ENCODE data around the gene DENND6B.

The DENND6B gene

DNA sequence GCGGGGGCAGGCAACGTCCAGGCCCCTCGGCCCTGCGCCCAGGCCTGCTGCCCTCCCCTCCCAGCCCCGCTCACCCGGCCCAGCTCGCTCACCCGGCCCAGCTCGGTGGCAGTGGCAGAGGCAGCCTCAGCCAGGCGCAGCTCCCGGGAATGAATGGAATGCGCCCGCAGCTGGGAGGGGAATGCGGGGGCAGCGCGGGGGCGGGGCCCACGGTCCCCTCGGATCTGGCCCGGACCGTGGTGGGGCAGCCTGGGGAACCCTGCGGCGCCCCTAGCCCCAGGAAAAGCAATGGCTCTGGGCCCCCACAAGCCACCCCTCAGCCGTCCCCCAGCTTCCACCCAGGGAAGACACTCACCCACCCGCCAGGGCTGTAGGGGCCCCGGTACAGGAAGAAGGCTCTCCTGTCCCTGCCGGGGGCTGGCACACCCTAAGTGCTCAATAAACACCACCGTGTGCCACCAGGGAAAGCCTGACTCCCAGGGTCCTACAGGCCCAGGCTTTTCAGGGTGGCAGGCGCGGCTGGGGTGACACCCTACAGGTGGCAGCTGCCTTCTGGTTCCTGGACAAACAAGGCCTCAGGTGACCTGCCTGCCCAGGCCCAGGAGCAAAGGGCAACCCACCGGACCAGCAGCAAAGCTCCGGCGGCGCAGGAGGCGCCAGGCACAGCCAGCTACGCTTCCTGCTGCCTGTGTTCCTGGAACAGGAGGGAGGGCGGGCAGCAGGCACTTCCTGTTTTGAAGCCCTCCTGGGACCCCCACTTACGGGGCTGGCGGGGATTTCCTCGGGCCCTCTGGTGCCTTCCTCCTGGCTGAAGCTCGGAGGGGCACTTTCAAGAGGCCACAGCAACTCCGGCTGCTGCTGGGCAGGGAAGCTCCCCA lies 33.1 kb downstream of the DENND6B start:
- WGBS (ENCODE audit: insufficient coverage, insufficient read length) = no CpG with 5 or more reads among the region's 42 CpGs
- no peak overlapping the region for H3K27ac ChIP-seq (ENCODE audit: low read length)
- peaks cover 10% of the 10 kb centered on the region for H3K4me1 ChIP-seq (ENCODE audit: control insufficient read depth, insufficient read depth, low read length)
- no peak for DNase-seq (ENCODE audit: low read depth, low spot score)
- no peak overlapping the region for H3K4me3 ChIP-seq (ENCODE audit: low read length)
- H3K27me3 ChIP-seq (ENCODE audit: control insufficient read depth, insufficient read depth, low read length) = no peaks in the 10 kb centered on the region
- peaks cover 13% of the 10 kb centered on the region for H3K36me3 ChIP-seq (ENCODE audit: control insufficient read depth, insufficient read depth, low read length)
- no peaks in the 10 kb centered on the region for H3K9me3 ChIP-seq (ENCODE audit: control insufficient read depth, insufficient read depth, low read length)

GRCh38 chr22:50292643-50293440 lies 34.0 kb downstream of the DENND6B start:
- Histone ChIP-seq H3K4me1 (ENCODE audit: control insufficient read depth, insufficient read depth, low read length) (peaks cover 10% of the 10 kb centered on the region), H3K27ac (ENCODE audit: low read length) (no peak overlapping the region), H3K36me3 (ENCODE audit: control insufficient read depth, insufficient read depth, low read length) (peaks cover 16% of the 10 kb centered on the region), H3K9me3 (ENCODE audit: control insufficient read depth, insufficient read depth, low read length) (no peaks in the 10 kb centered on the region), H3K27me3 (ENCODE audit: control insufficient read depth, insufficient read depth, low read length) (no peaks in the 10 kb centered on the region), H3K4me3 (ENCODE audit: low read length) (no peak overlapping the region)
- no CpG with 5 or more reads among the region's 29 CpGs for WGBS (ENCODE audit: insufficient coverage, insufficient read length)
- DNase-seq (ENCODE audit: low read depth, low spot score) = no peak

GRCh38 chr22:50289942-50290630 lies 36.7 kb downstream of the DENND6B start:
- peaks cover 10% of the 10 kb centered on the region for H3K4me1 ChIP-seq (ENCODE audit: control insufficient read depth, insufficient read depth, low read length)
- no peak overlapping the region for H3K4me3 ChIP-seq (ENCODE audit: low read length)
- H3K27ac ChIP-seq (ENCODE audit: low read length) = no peak overlapping the region
- WGBS (ENCODE audit: insufficient coverage, insufficient read length) = no CpG with 5 or more reads among the region's 37 CpGs
- H3K27me3 ChIP-seq (ENCODE audit: control insufficient read depth, insufficient read depth, low read length) = no peaks in the 10 kb centered on the region
- DNase-seq (ENCODE audit: low read depth, low spot score) = no peak
- no peaks in the 10 kb centered on the region for H3K9me3 ChIP-seq (ENCODE audit: control insufficient read depth, insufficient read depth, low read length)
- H3K36me3 ChIP-seq (ENCODE audit: control insufficient read depth, insufficient read depth, low read length) = peaks cover 25% of the 10 kb centered on the region

DNA sequence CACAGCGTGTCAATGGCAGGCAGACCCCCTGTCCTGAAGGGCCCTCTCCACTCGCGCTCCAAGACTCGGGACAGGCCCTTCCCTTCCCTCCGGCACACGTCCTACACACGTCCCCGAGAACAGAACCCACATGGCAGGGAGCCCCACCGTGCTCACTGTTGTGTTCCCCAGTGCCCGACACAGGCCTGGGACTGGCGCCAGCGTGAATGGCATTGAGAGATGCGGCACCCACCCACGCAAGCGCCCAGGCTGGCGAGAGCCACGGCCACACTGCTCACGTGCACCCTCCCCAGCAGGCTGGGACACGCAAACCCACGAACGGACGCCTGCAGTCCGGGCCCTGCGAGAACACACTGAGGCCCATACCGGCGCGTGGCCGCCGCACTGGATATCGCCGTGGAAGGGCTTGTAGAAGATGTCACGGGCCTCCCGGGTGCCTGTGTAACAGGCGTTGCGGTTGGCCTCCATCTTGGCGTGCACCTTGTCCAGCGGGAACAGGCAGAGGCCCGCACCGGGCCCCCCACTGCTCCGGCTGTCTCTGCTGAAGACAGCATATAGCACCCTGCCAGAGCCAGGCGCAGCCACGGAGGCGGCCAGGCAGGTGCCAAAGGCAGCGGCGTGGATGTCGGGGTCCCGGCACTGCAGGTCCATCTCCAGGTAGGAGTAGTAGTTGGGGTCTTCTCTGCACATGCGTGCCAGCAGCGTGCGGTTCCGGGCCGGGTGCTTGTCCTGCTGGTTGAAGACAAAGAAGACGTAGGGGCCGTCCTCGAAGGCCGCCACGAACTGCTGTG lies 37.5 kb downstream of the DENND6B start:
- no CpG with 5 or more reads among the region's 57 CpGs for WGBS (ENCODE audit: insufficient coverage, insufficient read length)
- no peak for DNase-seq (ENCODE audit: low read depth, low spot score)
- Histone ChIP-seq H3K27me3 (ENCODE audit: control insufficient read depth, insufficient read depth, low read length) (no peaks in the 10 kb centered on the region), H3K36me3 (ENCODE audit: control insufficient read depth, insufficient read depth, low read length) (peaks cover 25% of the 10 kb centered on the region), H3K4me1 (ENCODE audit: control insufficient read depth, insufficient read depth, low read length) (peaks cover 9% of the 10 kb centered on the region), H3K4me3 (ENCODE audit: low read length) (no peak overlapping the region), H3K27ac (ENCODE audit: low read length) (no peak overlapping the region), H3K9me3 (ENCODE audit: control insufficient read depth, insufficient read depth, low read length) (no peaks in the 10 kb centered on the region)

GRCh38 chr22:50287731-50288130 lies 39.1 kb downstream of the DENND6B start:
- H3K27me3 ChIP-seq (ENCODE audit: control insufficient read depth, insufficient read depth, low read length) = no peaks in the 10 kb centered on the region
- DNase-seq (ENCODE audit: low read depth, low spot score) = no peak
- no peaks in the 10 kb centered on the region for H3K9me3 ChIP-seq (ENCODE audit: control insufficient read depth, insufficient read depth, low read length)
- no peak overlapping the region for H3K27ac ChIP-seq (ENCODE audit: low read length)
- H3K4me3 ChIP-seq (ENCODE audit: low read length) = no peak overlapping the region
- peaks cover 3% of the 10 kb centered on the region for H3K4me1 ChIP-seq (ENCODE audit: control insufficient read depth, insufficient read depth, low read length)
- H3K36me3 ChIP-seq (ENCODE audit: control insufficient read depth, insufficient read depth, low read length) = peaks cover 35% of the 10 kb centered on the region
- WGBS (ENCODE audit: insufficient coverage, insufficient read length) = no CpG with 5 or more reads among the region's 31 CpGs

DNA sequence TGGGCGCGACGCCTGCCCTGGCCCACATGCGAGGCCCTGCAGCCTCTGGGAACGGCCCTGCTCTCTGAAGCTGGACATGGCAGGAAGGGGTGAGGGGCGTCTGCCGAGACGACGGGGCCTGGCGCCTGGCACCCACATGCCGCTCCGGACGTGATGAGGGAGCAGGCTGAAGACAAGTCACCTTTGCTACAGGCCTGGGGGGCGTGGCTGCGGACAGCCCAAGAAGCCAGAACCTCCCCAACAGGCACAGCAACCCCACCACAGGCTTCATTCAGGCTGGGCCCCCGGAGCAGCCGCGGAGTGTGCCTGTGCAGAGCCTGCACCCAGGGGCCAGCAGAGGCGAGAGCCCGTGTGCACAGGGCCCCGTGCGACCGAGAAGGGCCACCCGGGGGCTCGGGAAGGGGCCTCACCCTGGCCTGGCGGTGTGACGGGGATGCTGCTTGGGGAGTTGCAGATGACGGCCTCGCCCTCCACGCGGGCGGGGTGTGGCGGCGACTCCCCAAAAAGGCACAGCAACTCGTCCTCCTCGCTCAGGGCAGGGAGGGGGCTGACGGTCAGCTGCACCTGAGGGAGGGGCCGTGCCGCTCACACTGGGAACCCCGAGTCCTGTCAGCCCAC lies 40.0 kb downstream of the DENND6B start:
- WGBS (ENCODE audit: insufficient coverage, insufficient read length) = no CpG with 5 or more reads among the region's 40 CpGs
- Histone ChIP-seq H3K27ac (ENCODE audit: low read length) (no peak overlapping the region), H3K4me1 (ENCODE audit: control insufficient read depth, insufficient read depth, low read length) (no peaks in the 10 kb centered on the region; the same call in 1 of the 2 replicates), H3K27me3 (ENCODE audit: control insufficient read depth, insufficient read depth, low read length) (no peaks in the 10 kb centered on the region), H3K4me3 (ENCODE audit: low read length) (no peak overlapping the region), H3K9me3 (ENCODE audit: control insufficient read depth, insufficient read depth, low read length) (no peaks in the 10 kb centered on the region), H3K36me3 (ENCODE audit: control insufficient read depth, insufficient read depth, low read length) (peaks cover 44% of the 10 kb centered on the region)
- DNase-seq (ENCODE audit: low read depth, low spot score) = no peak

GRCh38 chr22:50286275-50286674 lies 40.5 kb downstream of the DENND6B start:
- no peaks in the 10 kb centered on the region for H3K27me3 ChIP-seq (ENCODE audit: control insufficient read depth, insufficient read depth, low read length)
- H3K36me3 ChIP-seq (ENCODE audit: control insufficient read depth, insufficient read depth, low read length) = peaks cover 49% of the 10 kb centered on the region
- no peak overlapping the region for H3K27ac ChIP-seq (ENCODE audit: low read length)
- H3K9me3 ChIP-seq (ENCODE audit: control insufficient read depth, insufficient read depth, low read length) = no peaks in the 10 kb centered on the region
- no peak for DNase-seq (ENCODE audit: low read depth, low spot score)
- no peak overlapping the region for H3K4me3 ChIP-seq (ENCODE audit: low read length)
- WGBS (ENCODE audit: insufficient coverage, insufficient read length) = no CpG with 5 or more reads among the region's 21 CpGs
- H3K4me1 ChIP-seq (ENCODE audit: control insufficient read depth, insufficient read depth, low read length) = no peaks in the 10 kb centered on the region; the same call in 1 of the 2 replicates

DNA sequence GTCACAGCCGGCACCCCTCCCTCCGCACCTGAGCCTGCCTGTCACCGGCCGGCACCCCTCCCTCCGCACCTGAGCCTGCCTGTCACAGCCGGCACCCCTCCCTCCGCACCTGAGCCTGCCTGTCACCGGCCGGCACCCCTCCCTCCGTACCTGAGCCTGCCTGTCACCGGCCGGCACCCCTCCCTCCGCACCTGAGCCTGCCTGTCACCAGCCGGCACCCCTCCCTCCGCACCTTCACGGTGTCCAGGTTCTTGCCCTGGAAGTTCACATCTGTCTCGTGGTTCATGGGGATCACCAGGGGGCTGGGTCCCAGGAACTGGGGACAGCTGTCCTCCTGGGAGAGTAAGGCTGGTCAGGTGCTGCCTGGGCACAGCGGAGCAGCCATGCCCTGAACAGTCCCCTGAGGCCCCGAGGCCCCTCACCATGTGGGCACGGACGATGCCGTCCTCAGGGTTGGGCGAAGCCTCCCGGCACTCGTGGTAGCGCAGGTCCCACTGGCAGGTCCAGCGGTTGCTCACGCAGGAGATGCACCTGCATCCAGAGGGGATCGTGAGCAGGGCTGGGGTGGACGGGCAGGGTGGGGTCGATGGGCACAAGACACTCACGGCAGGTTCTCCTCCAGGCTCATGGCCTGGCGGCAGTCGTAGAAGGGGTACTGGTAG lies 41.1 kb downstream of the DENND6B start:
- Histone ChIP-seq H3K4me1 (ENCODE audit: control insufficient read depth, insufficient read depth, low read length) (no peaks in the 10 kb centered on the region; the same call in 1 of the 2 replicates), H3K4me3 (ENCODE audit: low read length) (no peak overlapping the region), H3K27ac (ENCODE audit: low read length) (no peak overlapping the region), H3K36me3 (ENCODE audit: control insufficient read depth, insufficient read depth, low read length) (peaks cover 54% of the 10 kb centered on the region), H3K27me3 (ENCODE audit: control insufficient read depth, insufficient read depth, low read length) (no peaks in the 10 kb centered on the region), H3K9me3 (ENCODE audit: control insufficient read depth, insufficient read depth, low read length) (no peaks in the 10 kb centered on the region)
- no peak for DNase-seq (ENCODE audit: low read depth, low spot score)
- WGBS (ENCODE audit: insufficient coverage, insufficient read length) = no CpG with 5 or more reads among the region's 34 CpGs

DNA sequence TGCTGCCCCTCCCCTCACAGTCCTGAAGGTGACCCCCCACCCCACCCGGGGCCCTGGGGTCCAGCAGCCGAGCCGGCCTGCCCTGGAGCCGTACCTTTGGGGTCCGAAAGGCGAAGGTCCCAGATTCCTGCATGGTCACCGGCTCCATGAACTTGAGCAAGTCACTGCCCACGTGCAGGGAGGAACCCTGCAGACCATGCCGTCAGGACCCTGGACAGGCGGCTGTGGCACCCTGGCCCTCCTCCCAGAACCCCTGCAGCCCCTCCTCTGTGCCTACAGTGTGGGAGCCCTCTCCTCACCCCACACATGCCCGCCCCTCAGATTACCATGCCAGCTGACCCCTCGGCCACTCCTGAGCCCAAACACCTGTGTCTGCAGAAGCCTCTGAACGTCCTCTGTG lies 42.3 kb downstream of the DENND6B start:
- DNase-seq (ENCODE audit: low read depth, low spot score) = no peak
- H3K27ac ChIP-seq (ENCODE audit: low read length) = no peak overlapping the region
- peaks cover 58% of the 10 kb centered on the region for H3K36me3 ChIP-seq (ENCODE audit: control insufficient read depth, insufficient read depth, low read length)
- H3K4me1 ChIP-seq (ENCODE audit: control insufficient read depth, insufficient read depth, low read length) = no peaks in the 10 kb centered on the region; the same call in 1 of the 2 replicates
- H3K4me3 ChIP-seq (ENCODE audit: low read length) = no peak overlapping the region
- no CpG with 5 or more reads among the region's 13 CpGs for WGBS (ENCODE audit: insufficient coverage, insufficient read length)
- no peaks in the 10 kb centered on the region for H3K9me3 ChIP-seq (ENCODE audit: control insufficient read depth, insufficient read depth, low read length)
- no peaks in the 10 kb centered on the region for H3K27me3 ChIP-seq (ENCODE audit: control insufficient read depth, insufficient read depth, low read length)

All from iPS DF 6.9 (cell line).